Epithelial cell of prostate (primary cell): ENCODE measurements around the gene TANGO6.

Experiments
- DNase-seq: peaks from one replicate; pipeline ENCODE4 v3.0.0-alpha.2; 2011; ENCODE audit warnings: low read depth, low spot score
- H3K27ac ChIP-seq: fragments of 450-650 bp; 2 replicates; pipeline ENCODE4 v1.5.1; 2017; ENCODE audit warnings: mild to moderate bottlenecking

The TANGO6 gene

GRCh38 chr16:69131167-69131838, 288.0 kb downstream of the TANGO6 start:
- peak overlapping the region; percentile 82 for H3K27ac ChIP-seq
- no peak for DNase-seq

GRCh38 chr16:69131839-69132423, 288.6 kb downstream of the TANGO6 start:
- no peak for DNase-seq
- peak overlapping the region; percentile 82 for H3K27ac ChIP-seq

- peak; percentile 26 for DNase-seq
- peak within 1 kb of the TSS; percentile 82 for H3K27ac ChIP-seq
Observed at GRCh38 chr16:69132424-69133252, 289.3 kb downstream of the TANGO6 start, which contains the start of the genes CHTF8 and UTP4. Gene CHTF8 (minus strand): TSS chr16:69132588. CDS start chr16:69121458, 11,130 bp downstream. Gene UTP4 (plus strand): TSS chr16:69132649. CDS start chr16:69133460, 811 bp downstream.

- no peak overlapping the region for H3K27ac ChIP-seq
- DNase-seq, result no peak
Observed at GRCh38 chr16:69133373-69133954, 290.1 kb downstream of the TANGO6 start.
